ENCODE results near the gene ZMYND10.
"Not testable (repeated sequence)": the region's sequence is repeated elsewhere in the genome, so short reads cannot be mapped to it uniquely, and the experiment has no call there.

Gene ZMYND10

GRCh38 chr3:50325113-50325480 is 20.4 kb downstream of the ZMYND10 start:
- DNase-seq (ENCODE audit: low read depth), result no peak

GRCh38 chr3:50324351-50325112 is 21.0 kb downstream of the ZMYND10 start:
- DNase-seq (ENCODE audit: low read depth), result peak; percentile 26

GRCh38 chr3:50323614-50324199 is 21.8 kb downstream of the ZMYND10 start:
- DNase-seq (ENCODE audit: low read depth), result no peak

GRCh38 chr3:50323092-50323600 is 22.4 kb downstream of the ZMYND10 start:
- no peak for DNase-seq (ENCODE audit: low read depth)

GRCh38 chr3:50322386-50323091 is 23.0 kb downstream of the ZMYND10 start, which contains the start of gene HYAL2:
TSS of gene HYAL2 (minus strand) at chr3:50322745. CDS start at chr3:50320489, 2,256 bp downstream.
- no peak for DNase-seq (ENCODE audit: low read depth)

- no peak for DNase-seq (ENCODE audit: low read depth)
Measured at GRCh38 chr3:50322115-50322385, 23.5 kb downstream of the ZMYND10 start.

GRCh38 chr3:50321336-50322114 is 24.0 kb downstream of the ZMYND10 start:
- DNase-seq (ENCODE audit: low read depth), result peak; percentile 55

- peak; percentile 40 for DNase-seq (ENCODE audit: low read depth)
Measured at GRCh38 chr3:50320853-50321335, 24.6 kb downstream of the ZMYND10 start.

- DNase-seq (ENCODE audit: low read depth), result no peak
Measured at GRCh38 chr3:50319894-50320625, 25.5 kb downstream of the ZMYND10 start.

- DNase-seq (ENCODE audit: low read depth), result no peak
Measured at GRCh38 chr3:50319181-50319893, 26.2 kb downstream of the ZMYND10 start.

GRCh38 chr3:50318615-50319014 is 26.9 kb downstream of the ZMYND10 start:
- no peak for DNase-seq (ENCODE audit: low read depth)

- DNase-seq (ENCODE audit: low read depth), result no peak
Measured at GRCh38 chr3:50318163-50318562, 27.4 kb downstream of the ZMYND10 start.

GRCh38 chr3:50317300-50317699 is 28.2 kb downstream of the ZMYND10 start:
- DNase-seq (ENCODE audit: low read depth), result no peak

GRCh38 chr3:50316657-50317242 is 28.8 kb downstream of the ZMYND10 start:
- peak; percentile 28 for DNase-seq (ENCODE audit: low read depth)

- no peak for DNase-seq (ENCODE audit: low read depth)
Measured at GRCh38 chr3:50314816-50315215, 30.7 kb downstream of the ZMYND10 start.

GRCh38 chr3:50314342-50314741 is 31.2 kb downstream of the ZMYND10 start:
- no peak for DNase-seq (ENCODE audit: low read depth)

- not testable (repeated sequence) for DNase-seq (ENCODE audit: low read depth)
Measured at GRCh38 chr3:50312041-50312440, 33.5 kb downstream of the ZMYND10 start.

GRCh38 chr3:50304601-50305000 is 40.9 kb downstream of the ZMYND10 start:
- no peak for DNase-seq (ENCODE audit: low read depth)

GRCh38 chr3:50303013-50303815 is 42.3 kb downstream of the ZMYND10 start, which contains the start of gene HYAL1:
TSS of gene HYAL1 (minus strand) at chr3:50303574. CDS start at chr3:50302956, 618 bp downstream.
- DNase-seq (ENCODE audit: low read depth), result no peak

Data from stimulated activated CD8-positive, alpha-beta memory T cell treated with anti-CD3 and anti-CD28 coated beads, Interleukin-15, amount 100 ng/mL, for 24 hours (primary cell).